Measurements from ENCODE around the gene ELP1. TPM values are rescaled to one million over a fixed set of nuclear protein-coding genes. Genes with fewer than 3 reads are reported as not detected.

The ELP1 gene
- total and polyA plus RNA-seq, 2 donors (not counting 1 experiment from before 2014, with no cell fraction given), result 18.7 to 41.9 TPM

- no peaks in the 10 kb centered on the region for H3K36me3 ChIP-seq (ENCODE audit: control insufficient read depth, insufficient read depth, low read length)
- no peaks in the 10 kb centered on the region for H3K4me1 ChIP-seq (ENCODE audit: control insufficient read depth, extremely low read depth, insufficient read depth, low read length)
- no peak overlapping the region for H3K4me2 ChIP-seq (ENCODE audit: extremely low read depth, insufficient read depth, low read length)
- no peaks in the 10 kb centered on the region for H3K27me3 ChIP-seq (ENCODE audit: control insufficient read depth, insufficient read depth, low read length)
- H4K20me1 ChIP-seq (ENCODE audit: control insufficient read depth, extremely low read depth, insufficient read depth, low read length), result no peaks in the 10 kb centered on the region
- no peak overlapping the region for H2AFZ ChIP-seq (ENCODE audit: low read length)
- no peak overlapping the region for H3K9ac ChIP-seq (ENCODE audit: insufficient read depth, low read length)
- no peak for TF ChIP-seq EZH2 (IDR thresholded peaks at IDR 0.05; ENCODE audit: low read length, missing control alignments)
- TF ChIP-seq CTCF (conservative IDR thresholded peaks at IDR 0.05 in 1 of 2, IDR thresholded peaks at IDR 0.05 in 1 of 2; ENCODE audit: low read depth in 1 of 2, low read length in 2 of 2), result no peak
- peak in 1 of 2 donors; percentile 19 for DNase-seq (ENCODE audit: low read depth in 2 of 2)
- no peak overlapping the region for H3K27ac ChIP-seq (ENCODE audit: insufficient read depth, low read length)
- no peak overlapping the region for H3K4me3 ChIP-seq (replicated peaks in 1 of 4; ENCODE audit: control extremely low read depth in 1 of 4, insufficient read depth in 1 of 4, low read depth in 3 of 4, low read length in 4 of 4)
- H3K79me2 ChIP-seq (ENCODE audit: control insufficient read depth, insufficient read depth, low read length), result no peaks in the 10 kb centered on the region
- H3K9me3 ChIP-seq (ENCODE audit: control insufficient read depth, insufficient read depth, low read depth, low read length), result no peaks in the 10 kb centered on the region
Observed at GRCh38 chr9:108860354-108860753, 73.6 kb downstream of the ELP1 start.

GRCh38 chr9:108859459-108860114, 74.3 kb downstream of the ELP1 start:
- H3K27ac ChIP-seq (ENCODE audit: insufficient read depth, low read length), result no peak overlapping the region
- H3K9me3 ChIP-seq (ENCODE audit: control insufficient read depth, insufficient read depth, low read depth, low read length), result no peaks in the 10 kb centered on the region
- H3K4me2 ChIP-seq (ENCODE audit: extremely low read depth, insufficient read depth, low read length), result no peak overlapping the region
- H3K79me2 ChIP-seq (ENCODE audit: control insufficient read depth, insufficient read depth, low read length), result no peaks in the 10 kb centered on the region
- DNase-seq (ENCODE audit: low read depth in 2 of 2), result peak in 1 of 2 donors; percentile 5
- H3K27me3 ChIP-seq (ENCODE audit: control insufficient read depth, insufficient read depth, low read length), result no peaks in the 10 kb centered on the region
- no peak overlapping the region for H3K4me3 ChIP-seq (replicated peaks in 1 of 4; ENCODE audit: control extremely low read depth in 1 of 4, insufficient read depth in 1 of 4, low read depth in 3 of 4, low read length in 4 of 4)
- TF ChIP-seq CTCF (conservative IDR thresholded peaks at IDR 0.05 in 1 of 2, IDR thresholded peaks at IDR 0.05 in 1 of 2; ENCODE audit: low read depth in 1 of 2, low read length in 2 of 2), result no peak
- TF ChIP-seq EZH2 (IDR thresholded peaks at IDR 0.05; ENCODE audit: low read length, missing control alignments), result no peak
- no peaks in the 10 kb centered on the region for H3K4me1 ChIP-seq (ENCODE audit: control insufficient read depth, extremely low read depth, insufficient read depth, low read length)
- H4K20me1 ChIP-seq (ENCODE audit: control insufficient read depth, extremely low read depth, insufficient read depth, low read length), result no peaks in the 10 kb centered on the region
- H2AFZ ChIP-seq (ENCODE audit: low read length), result no peak overlapping the region
- no peak overlapping the region for H3K9ac ChIP-seq (ENCODE audit: insufficient read depth, low read length)
- H3K36me3 ChIP-seq (ENCODE audit: control insufficient read depth, insufficient read depth, low read length), result no peaks in the 10 kb centered on the region

- TF ChIP-seq EZH2 (IDR thresholded peaks at IDR 0.05; ENCODE audit: low read length, missing control alignments) (no peak), CTCF (conservative IDR thresholded peaks at IDR 0.05 in 1 of 2, IDR thresholded peaks at IDR 0.05 in 1 of 2; ENCODE audit: low read depth in 1 of 2, low read length in 2 of 2) (no peak)
- DNase-seq (ENCODE audit: low read depth in 2 of 2), result no peak
- H3K79me2 ChIP-seq (ENCODE audit: control insufficient read depth, insufficient read depth, low read length), result no peaks in the 10 kb centered on the region
- no peaks in the 10 kb centered on the region for H3K36me3 ChIP-seq (ENCODE audit: control insufficient read depth, insufficient read depth, low read length)
- H4K20me1 ChIP-seq (ENCODE audit: control insufficient read depth, extremely low read depth, insufficient read depth, low read length), result no peaks in the 10 kb centered on the region
- no peak overlapping the region for H2AFZ ChIP-seq (ENCODE audit: low read length)
- no peak overlapping the region for H3K4me2 ChIP-seq (ENCODE audit: extremely low read depth, insufficient read depth, low read length)
- no peaks in the 10 kb centered on the region for H3K4me1 ChIP-seq (ENCODE audit: control insufficient read depth, extremely low read depth, insufficient read depth, low read length)
- no peaks in the 10 kb centered on the region for H3K27me3 ChIP-seq (ENCODE audit: control insufficient read depth, insufficient read depth, low read length)
- H3K4me3 ChIP-seq (replicated peaks in 1 of 4; ENCODE audit: control extremely low read depth in 1 of 4, insufficient read depth in 1 of 4, low read depth in 3 of 4, low read length in 4 of 4), result no peak overlapping the region
- no peaks in the 10 kb centered on the region for H3K9me3 ChIP-seq (ENCODE audit: control insufficient read depth, insufficient read depth, low read depth, low read length)
- no peak overlapping the region for H3K27ac ChIP-seq (ENCODE audit: insufficient read depth, low read length)
- no peak overlapping the region for H3K9ac ChIP-seq (ENCODE audit: insufficient read depth, low read length)
Observed at GRCh38 chr9:108857572-108857971, 76.4 kb downstream of the ELP1 start.

Measured in fibroblast of lung (primary cell).